WTC11 (cell line): Measurements from ENCODE around the gene TTLL11. TPM values are rescaled to one million over a fixed set of nuclear protein-coding genes. Genes with fewer than 3 reads are reported as not detected.

Experiments
- ATAC-seq: fragments of 200-7000 bp; cut with Tn5 transposase; 2 replicates; pipeline ENCODE4 v1.10.0; 2021; ENCODE audit warnings: mild to moderate bottlenecking, moderate library complexity
- CTCF ChIA-PET: fragments of 300-600 bp; sonication (Branson Sonifier 250); formaldehyde crosslinking; loops from one replicate; lab custom pipeline; 2021; ENCODE audit warnings: antibody characterized with exemption; lab: Charles Lee
- POLR2A ChIA-PET: fragments of 350-600 bp; sonication (Branson Sonifier 250); formaldehyde crosslinking; loops from one replicate; lab custom pipeline; 2021; ENCODE audit warnings: antibody characterized with exemption; lab: Charles Lee
- DNase-seq: peaks from one replicate; pipeline ENCODE4 v3.0.0; 2021; ENCODE audit warnings: low spot score
- H3K27ac Mint-ChIP-seq: 2 replicates; pipeline ENCODE4 v1.8.0; 2021; ENCODE audit warnings: mixed read lengths
- H3K27me3 Mint-ChIP-seq: 2 replicates; pipeline ENCODE4 v1.8.0; 2021; ENCODE audit warnings: low read depth, mild to moderate bottlenecking, moderate library complexity, mixed read lengths
- H3K36me3 Mint-ChIP-seq: 2 replicates; pipeline ENCODE4 v1.8.0; 2021; ENCODE audit warnings: mixed read lengths
- H3K4me1 Mint-ChIP-seq: 2 replicates; pipeline ENCODE4 v1.8.0; 2022; ENCODE audit warnings: mixed read lengths
- H3K4me3 Mint-ChIP-seq: 2 replicates; pipeline ENCODE4 v1.8.0; 2021; ENCODE audit warnings: mild to moderate bottlenecking, moderate library complexity, mixed read lengths
- H3K9me3 Mint-ChIP-seq: 2 replicates; pipeline ENCODE4 v1.8.0; 2021; ENCODE audit warnings: mixed read lengths
- ATF1 ChIP-seq: sonication (generic); formaldehyde crosslinking; IDR thresholded peaks from 2 replicates; pipeline ENCODE4 v1.8.1; 2023; ENCODE audit warnings: mild to moderate bottlenecking, moderate library complexity, missing genetic modification reagents
- ATF6 ChIP-seq: sonication (generic); formaldehyde crosslinking; IDR thresholded peaks from 2 replicates; pipeline ENCODE4 v1.8.1; 2023; ENCODE audit warnings: mild to moderate bottlenecking, missing genetic modification reagents
- CBFB ChIP-seq: sonication (generic); formaldehyde crosslinking; IDR thresholded peaks from 2 replicates; pipeline ENCODE4 v1.8.1; 2022; ENCODE audit warnings: mild to moderate bottlenecking, low read depth, missing genetic modification reagents
- E2F5 ChIP-seq: sonication (generic); formaldehyde crosslinking; IDR thresholded peaks from 2 replicates; pipeline ENCODE4 v1.8.1; 2022; ENCODE audit warnings: mild to moderate bottlenecking, moderate library complexity, missing genetic modification reagents
- ELF4 ChIP-seq: sonication (generic); formaldehyde crosslinking; IDR thresholded peaks from 2 replicates; pipeline ENCODE4 v1.8.1; 2022; ENCODE audit warnings: low read depth, mild to moderate bottlenecking, moderate library complexity, missing genetic modification reagents
- ETV6 ChIP-seq: sonication (generic); formaldehyde crosslinking; IDR thresholded peaks from 2 replicates; pipeline ENCODE4 v1.8.1; 2022; ENCODE audit warnings: mild to moderate bottlenecking, missing genetic modification reagents
- FOXK1 ChIP-seq: sonication (generic); formaldehyde crosslinking; IDR thresholded peaks from 2 replicates; pipeline ENCODE4 v1.8.0; 2022; ENCODE audit warnings: mild to moderate bottlenecking, moderate library complexity, missing genetic modification reagents
- HMGXB4 ChIP-seq: sonication (generic); formaldehyde crosslinking; IDR thresholded peaks from 2 replicates; pipeline ENCODE4 v1.8.1; 2023; ENCODE audit warnings: mild to moderate bottlenecking, moderate library complexity, missing genetic modification reagents
- RELA ChIP-seq: sonication (generic); formaldehyde crosslinking; IDR thresholded peaks from 2 replicates; pipeline ENCODE4 v1.8.1; 2022; ENCODE audit warnings: missing genetic modification reagents, mild to moderate bottlenecking, borderline replicate concordance
- USF1 ChIP-seq: sonication (generic); formaldehyde crosslinking; IDR thresholded peaks from 2 replicates; pipeline ENCODE4 v1.8.0; 2022; ENCODE audit warnings: mild to moderate bottlenecking, missing genetic modification reagents
- ZNF138 ChIP-seq: sonication (generic); formaldehyde crosslinking; conservative IDR thresholded peaks from 2 replicates; pipeline ENCODE4 v1.8.1; 2022; ENCODE audit warnings: mild to moderate bottlenecking, moderate library complexity, missing genetic modification reagents
- ZNF317 ChIP-seq: sonication (generic); formaldehyde crosslinking; IDR thresholded peaks from 2 replicates; pipeline ENCODE4 v1.8.1; 2023; ENCODE audit warnings: low read depth, mild to moderate bottlenecking, moderate library complexity, missing genetic modification reagents, borderline replicate concordance
- ZNF416 ChIP-seq: fragments of 250-450 bp; sonication (Bioruptor Pico); IDR thresholded peaks from 2 replicates; pipeline ENCODE4 v1.9.0; 2021; ENCODE audit warnings: mild to moderate bottlenecking, inconsistent platforms
- ZNF512 ChIP-seq: sonication (generic); formaldehyde crosslinking; IDR thresholded peaks from 2 replicates; pipeline ENCODE4 v1.8.1; 2022; ENCODE audit warnings: missing genetic modification reagents, borderline replicate concordance
- total RNA-seq: library from RNA; stranded (reverse); gene quantifications from 3 replicates; pipeline ENCODE4 v1.2.3, GENCODE V29; 2021

Gene TTLL11
- total RNA-seq, 1 experiment from 2014 or later, result 1.1 TPM

- ChIA-PET POLR2A (no interaction called here), CTCF (no interaction called here)
- Mint-ChIP-seq H3K4me3 (no peak overlapping the region), H3K4me1 (0 out of 2 replicates have a peak, but pooled peaks cover 2% of the 10 kb centered on the region), H3K27me3 (peaks cover 26% of the 10 kb centered on the region), H3K27ac (no peak overlapping the region), H3K36me3 (no peaks in the 10 kb centered on the region), H3K9me3 (no peaks in the 10 kb centered on the region)
- TF ChIP-seq ZNF138 (CRISPR knock-in tag), result no peak
- TF ChIP-seq ETV6, result no peak
- no peak for TF ChIP-seq ZNF512 (CRISPR knock-in tag)
- no peak for TF ChIP-seq ATF1 (CRISPR knock-in tag)
- no peak for TF ChIP-seq ATF6 (CRISPR knock-in tag)
- TF ChIP-seq ELF4 (CRISPR knock-in tag), result no peak
- TF ChIP-seq RELA (CRISPR knock-in tag), result no peak
- TF ChIP-seq ZNF317, result no peak
- no peak for TF ChIP-seq CBFB (CRISPR knock-in tag)
- DNase-seq (no peak), ATAC-seq (no peak)
Observed at GRCh38 chr9:122008559-122008958, 84.5 kb downstream of the TTLL11 start.

- CTCF ChIA-PET, result no interaction called here
- DNase-seq (no peak), ATAC-seq (no peak)
- peaks cover 29% of the 10 kb centered on the region for H3K27me3 Mint-ChIP-seq
- H3K4me1 Mint-ChIP-seq, result no peaks in the 10 kb centered on the region; the same call in 1 of the 2 replicates
- no peak overlapping the region for H3K27ac Mint-ChIP-seq
- no peaks in the 10 kb centered on the region for H3K36me3 Mint-ChIP-seq
- H3K9me3 Mint-ChIP-seq, result no peaks in the 10 kb centered on the region
- TF ChIP-seq HMGXB4 (CRISPR knock-in tag) (no peak), ZNF512 (CRISPR knock-in tag) (no peak), E2F5 (CRISPR knock-in tag) (no peak), FOXK1 (CRISPR knock-in tag) (no peak), ZNF416 (CRISPR knock-in tag) (no peak), USF1 (CRISPR knock-in tag) (no peak)
- H3K4me3 Mint-ChIP-seq, result no peak overlapping the region
- POLR2A ChIA-PET, result no interaction called here
Observed at GRCh38 chr9:122007837-122008236, 85.3 kb downstream of the TTLL11 start.
